Calu3 (cell line): ENCODE measurements around the gene DLGAP1. TPM values are rescaled to one million over a fixed set of nuclear protein-coding genes. Genes with fewer than 3 reads are reported as not detected.

Source experiments
- BruUV-seq: library from RNA; stranded (reverse); fragments of 400-500 nt; replicated peaks from 2 replicates; lab custom pipeline; 2021; lab: Mats Ljungman, UMichigan
- CTCF ChIA-PET: fragments of 300-600 bp; sonication (Branson Sonifier 250); formaldehyde crosslinking; loops from one replicate; lab custom pipeline; 2022; ENCODE audit warnings: antibody characterized with exemption; lab: Charles Lee
- DNase-seq: peaks from one replicate; pipeline ENCODE4 v3.0.0; 2022
- H3K27ac Mint-ChIP-seq: one replicate; pipeline ENCODE4 v1.8.0; 2022; ENCODE audit warnings: mixed read lengths; ENCODE audit not compliant: unreplicated experiment
- H3K27me3 Mint-ChIP-seq: one replicate; pipeline ENCODE4 v1.8.0; 2022; ENCODE audit warnings: mixed read lengths; ENCODE audit not compliant: unreplicated experiment
- H3K36me3 Mint-ChIP-seq: one replicate; pipeline ENCODE4 v1.8.0; 2022; ENCODE audit warnings: mild to moderate bottlenecking, moderate library complexity, mixed read lengths; ENCODE audit not compliant: insufficient read depth, unreplicated experiment
- H3K4me1 Mint-ChIP-seq: one replicate; pipeline ENCODE4 v1.8.0; 2022; ENCODE audit warnings: mild to moderate bottlenecking, low read depth, mixed read lengths; ENCODE audit not compliant: unreplicated experiment
- H3K4me3 Mint-ChIP-seq: one replicate; pipeline ENCODE4 v1.8.0; 2022; ENCODE audit warnings: mild to moderate bottlenecking, low read depth, moderate library complexity, mixed read lengths; ENCODE audit not compliant: unreplicated experiment
- H3K9me3 Mint-ChIP-seq: one replicate; pipeline ENCODE4 v1.8.0; 2022; ENCODE audit warnings: low read depth, mixed read lengths; ENCODE audit not compliant: unreplicated experiment
- CTCF ChIP-seq: fragments of 200-600 bp; IDR thresholded peaks from one replicate; pipeline ENCODE4 v1.8.0; 2022; ENCODE audit warnings: antibody characterized with exemption; ENCODE audit not compliant: unreplicated experiment
- intact Hi-C: fragments of 100-400 bp; cut with micrococcal nuclease; formaldehyde crosslinking; loops from one replicate; pipeline ENCODE4 v1.10.0; 2022; ENCODE audit not compliant: unreplicated experiment
- total RNA-seq: library from RNA; stranded (reverse); gene quantifications from 2 replicates; pipeline ENCODE4 v1.2.3, GENCODE V29; 2022

Gene DLGAP1
- total RNA-seq, 1 experiment from 2014 or later = 9.0 TPM

DNA sequence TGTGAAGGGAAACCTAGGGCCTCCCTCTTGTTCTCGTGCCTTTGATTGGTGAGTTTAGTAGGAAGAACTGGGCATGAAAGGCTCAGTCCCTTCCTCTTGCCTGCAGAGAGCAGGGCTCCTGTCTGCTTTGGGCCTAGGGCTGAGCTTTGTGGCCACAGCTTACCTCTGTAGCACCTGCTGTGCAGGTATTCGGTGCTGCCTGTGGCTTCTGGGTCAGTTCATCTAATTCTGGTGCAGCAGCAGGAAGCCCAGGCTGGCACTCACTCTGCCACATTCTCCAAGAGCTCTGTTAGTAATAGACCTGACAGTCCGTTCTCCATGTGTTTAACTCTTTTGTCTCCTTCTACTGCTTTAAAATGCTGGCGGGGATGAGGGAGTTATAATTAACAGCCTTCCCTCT lies 96.5 kb downstream of the DLGAP1 start:
- CTCF ChIA-PET = no interaction called here
- no TSS peak for BruUV-seq

DNA sequence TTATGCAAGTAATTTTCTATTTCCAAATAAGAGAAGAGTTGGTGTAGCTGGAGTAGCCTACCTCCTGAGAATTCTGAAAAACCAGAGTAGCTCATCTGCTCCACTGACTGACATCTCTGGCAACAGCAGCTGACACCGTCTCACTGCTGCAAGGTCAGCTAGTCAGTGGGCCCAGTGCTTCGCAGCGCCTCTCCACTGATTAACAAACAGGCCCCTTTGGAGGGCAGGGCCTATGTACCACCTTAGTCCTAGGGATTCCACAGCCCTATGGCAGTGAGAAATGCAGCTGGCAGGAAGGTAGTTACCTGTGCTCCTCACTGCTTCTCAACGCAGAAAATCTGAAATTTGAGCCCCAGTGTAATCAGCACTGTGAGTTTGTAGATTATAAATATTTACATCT lies 97.5 kb downstream of the DLGAP1 start:
- CTCF ChIA-PET = no interaction called here
- Mint-ChIP-seq H3K27me3 (peaks cover 23% of the 10 kb centered on the region), H3K9me3 (peaks cover 3% of the 10 kb centered on the region), H3K4me1 (peaks cover 9% of the 10 kb centered on the region), H3K4me3 (no peak overlapping the region), H3K36me3 (no peaks in the 10 kb centered on the region), H3K27ac (no peak overlapping the region)
- DNase-seq = no peak
- no peak for TF ChIP-seq CTCF
- intact Hi-C loops = no loop called here
- BruUV-seq = no TSS peak

More for the DNA sequence above, 96.5 kb downstream of the DLGAP1 start:
- TF ChIP-seq CTCF = no peak
- Mint-ChIP-seq H3K4me3 (no peak overlapping the region), H3K9me3 (peaks cover 3% of the 10 kb centered on the region), H3K4me1 (no peaks in the 10 kb centered on the region), H3K36me3 (no peaks in the 10 kb centered on the region), H3K27me3 (peaks cover 13% of the 10 kb centered on the region), H3K27ac (no peak overlapping the region)
- intact Hi-C loops = no loop called here
- no peak for DNase-seq

DNA sequence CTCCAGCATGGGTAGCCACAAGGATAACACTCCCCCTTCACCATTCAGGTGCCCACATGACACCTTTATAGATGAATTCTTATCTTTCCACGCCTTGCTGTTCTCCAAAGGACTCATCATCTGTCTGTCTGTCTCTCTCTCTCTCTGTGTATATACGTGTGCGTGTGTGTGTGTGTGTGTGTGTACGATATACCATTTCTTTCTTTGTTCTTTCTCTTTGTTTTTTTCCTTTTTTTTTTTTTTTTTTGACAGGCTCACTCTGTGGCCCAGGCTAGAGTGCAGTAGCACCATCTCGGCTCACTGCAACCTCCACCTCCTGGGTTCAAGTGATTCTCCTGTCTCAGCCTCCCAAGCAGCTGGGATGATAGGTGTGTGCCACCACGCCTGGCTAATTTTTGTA lies 98.2 kb downstream of the DLGAP1 start:
- no peak for TF ChIP-seq CTCF
- CTCF ChIA-PET = no interaction called here
- Mint-ChIP-seq H3K36me3 (no peaks in the 10 kb centered on the region), H3K27ac (no peak overlapping the region), H3K9me3 (peaks cover 3% of the 10 kb centered on the region), H3K4me1 (peaks cover 15% of the 10 kb centered on the region), H3K4me3 (no peak overlapping the region), H3K27me3 (peaks cover 30% of the 10 kb centered on the region)
- no peak for DNase-seq
- no TSS peak for BruUV-seq
- intact Hi-C loops = no loop called here

DNA sequence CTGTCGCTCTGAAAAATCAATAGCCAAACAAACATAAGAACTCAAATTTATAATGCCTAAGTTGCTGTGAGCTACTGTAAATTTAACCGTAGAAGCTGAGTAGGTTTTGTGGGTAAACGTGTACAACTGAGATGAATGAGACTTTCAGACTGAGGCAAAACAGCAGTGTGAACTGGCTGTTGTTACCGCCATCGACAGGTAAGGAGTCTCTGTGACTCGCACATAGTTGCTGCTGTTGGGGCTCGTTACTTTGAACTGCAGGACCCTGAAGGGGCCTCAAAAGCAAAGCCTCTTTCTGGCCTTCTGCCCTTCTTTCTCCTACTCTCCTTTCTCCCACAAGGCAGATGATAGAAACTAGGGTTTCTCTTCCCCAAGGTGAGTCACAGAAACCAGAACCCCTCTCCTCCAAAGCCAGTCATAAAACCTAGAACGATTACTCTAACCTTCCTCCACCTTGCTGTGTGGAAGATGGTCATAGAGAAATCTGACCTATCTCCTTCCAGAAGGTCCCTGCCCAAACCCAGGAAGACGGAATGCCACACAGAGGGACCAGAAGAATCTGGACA lies 101.2 kb downstream of the DLGAP1 start:
- intact Hi-C loops = no loop called here
- H3K4me1 Mint-ChIP-seq = peaks cover 15% of the 10 kb centered on the region
- peaks cover 31% of the 10 kb centered on the region for H3K27me3 Mint-ChIP-seq
- H3K9me3 Mint-ChIP-seq = no peaks in the 10 kb centered on the region
- no peak for TF ChIP-seq CTCF
- no TSS peak for BruUV-seq
- no peak for DNase-seq
- CTCF ChIA-PET = interaction anchor here (0.6 to 0.7 kb wide), 2 partner anchors 27 to 856 kb away, joined by 3 to 8 read pairs; no protein-coding TSS in a partner anchor
- H3K36me3 Mint-ChIP-seq = no peaks in the 10 kb centered on the region
- H3K4me3 Mint-ChIP-seq = no peak overlapping the region
- no peak overlapping the region for H3K27ac Mint-ChIP-seq
